ENCODE data around the gene PARVB. TPM values are rescaled to one million over a fixed set of nuclear protein-coding genes. Genes with fewer than 3 reads are reported as not detected.

PARVB gene
- polyA plus RNA-seq, 1 donor = 10.9 TPM

- H3K27ac ChIP-seq (ENCODE audit: low read length) = peak overlapping the region; percentile 56
Observed at GRCh38 chr22:44025171-44026065, 1.3 kb downstream of the PARVB start.

GRCh38 chr22:44026066-44026629 lies 2.0 kb downstream of the PARVB start:
- no CpG with 5 or more reads among the region's 17 CpGs for WGBS (ENCODE audit: insufficient coverage, low lambda C conversion rate)
- Histone ChIP-seq H3K9me3 (ENCODE audit: control insufficient read depth, low read depth, low read length) (no peaks in the 10 kb centered on the region), H3K36me3 (ENCODE audit: control insufficient read depth, insufficient read depth, low read length) (no peaks in the 10 kb centered on the region), H3K4me3 (ENCODE audit: low read length) (no peak overlapping the region), H3K27ac (ENCODE audit: low read length) (peak overlapping the region; percentile 56), H3K4me1 (ENCODE audit: control insufficient read depth, insufficient read depth, low read length) (peaks cover 6% of the 10 kb centered on the region), H3K27me3 (ENCODE audit: control insufficient read depth, insufficient read depth, low read length) (no peaks in the 10 kb centered on the region)
- no peak for DNase-seq

More at GRCh38 chr22:44025171-44026065, 1.3 kb downstream of the PARVB start:
- no peak for DNase-seq
- Histone ChIP-seq H3K9me3 (ENCODE audit: control insufficient read depth, low read depth, low read length) (no peaks in the 10 kb centered on the region), H3K27me3 (ENCODE audit: control insufficient read depth, insufficient read depth, low read length) (no peaks in the 10 kb centered on the region), H3K4me3 (ENCODE audit: low read length) (peak overlapping the region; percentile 21), H3K4me1 (ENCODE audit: control insufficient read depth, insufficient read depth, low read length) (peaks cover 6% of the 10 kb centered on the region), H3K36me3 (ENCODE audit: control insufficient read depth, insufficient read depth, low read length) (no peaks in the 10 kb centered on the region)
- 82% methylated on average over 2 of the region's 26 CpGs for WGBS (ENCODE audit: insufficient coverage, low lambda C conversion rate)

- Histone ChIP-seq H3K27ac (ENCODE audit: low read length) (peak overlapping the region; percentile 56), H3K4me1 (ENCODE audit: control insufficient read depth, insufficient read depth, low read length) (peaks cover 6% of the 10 kb centered on the region), H3K4me3 (ENCODE audit: low read length) (no peak overlapping the region), H3K36me3 (ENCODE audit: control insufficient read depth, insufficient read depth, low read length) (no peaks in the 10 kb centered on the region), H3K27me3 (ENCODE audit: control insufficient read depth, insufficient read depth, low read length) (no peaks in the 10 kb centered on the region), H3K9me3 (ENCODE audit: control insufficient read depth, low read depth, low read length) (no peaks in the 10 kb centered on the region)
- WGBS (ENCODE audit: insufficient coverage, low lambda C conversion rate) = no CpG with 5 or more reads among the region's 28 CpGs
- DNase-seq = peak; percentile 36 to 39
Observed at GRCh38 chr22:44026630-44027511, 2.8 kb downstream of the PARVB start.

GRCh38 chr22:44028091-44028490 lies 4.0 kb downstream of the PARVB start:
- no CpG with 5 or more reads among the region's 7 CpGs for WGBS (ENCODE audit: insufficient coverage, low lambda C conversion rate)
- no peaks in the 10 kb centered on the region for H3K27me3 ChIP-seq (ENCODE audit: control insufficient read depth, insufficient read depth, low read length)
- DNase-seq = no peak
- H3K4me3 ChIP-seq (ENCODE audit: low read length) = no peak overlapping the region
- no peak overlapping the region for H3K27ac ChIP-seq (ENCODE audit: low read length)
- peaks cover 6% of the 10 kb centered on the region for H3K4me1 ChIP-seq (ENCODE audit: control insufficient read depth, insufficient read depth, low read length)
- no peaks in the 10 kb centered on the region for H3K9me3 ChIP-seq (ENCODE audit: control insufficient read depth, low read depth, low read length)
- no peaks in the 10 kb centered on the region for H3K36me3 ChIP-seq (ENCODE audit: control insufficient read depth, insufficient read depth, low read length)

GRCh38 chr22:44029069-44029468 lies 5.0 kb downstream of the PARVB start:
- no peaks in the 10 kb centered on the region for H3K9me3 ChIP-seq (ENCODE audit: control insufficient read depth, low read depth, low read length)
- peaks cover 3% of the 10 kb centered on the region for H3K4me1 ChIP-seq (ENCODE audit: control insufficient read depth, insufficient read depth, low read length)
- no CpG with 5 or more reads among the region's 4 CpGs for WGBS (ENCODE audit: insufficient coverage, low lambda C conversion rate)
- no peaks in the 10 kb centered on the region for H3K36me3 ChIP-seq (ENCODE audit: control insufficient read depth, insufficient read depth, low read length)
- no peak for DNase-seq
- H3K4me3 ChIP-seq (ENCODE audit: low read length) = no peak overlapping the region
- H3K27me3 ChIP-seq (ENCODE audit: control insufficient read depth, insufficient read depth, low read length) = no peaks in the 10 kb centered on the region
- no peak overlapping the region for H3K27ac ChIP-seq (ENCODE audit: low read length)

GRCh38 chr22:44030051-44030701 lies 6.1 kb downstream of the PARVB start:
- no CpG with 5 or more reads among the region's 18 CpGs for WGBS (ENCODE audit: insufficient coverage, low lambda C conversion rate)

GRCh38 chr22:44030702-44031082 lies 6.6 kb downstream of the PARVB start:
- H3K27me3 ChIP-seq (ENCODE audit: control insufficient read depth, insufficient read depth, low read length) = no peaks in the 10 kb centered on the region
- no peaks in the 10 kb centered on the region for H3K9me3 ChIP-seq (ENCODE audit: control insufficient read depth, low read depth, low read length)
- H3K4me3 ChIP-seq (ENCODE audit: low read length) = no peak overlapping the region
- no peaks in the 10 kb centered on the region for H3K36me3 ChIP-seq (ENCODE audit: control insufficient read depth, insufficient read depth, low read length)
- WGBS (ENCODE audit: insufficient coverage, low lambda C conversion rate) = no CpG with 5 or more reads among the region's 8 CpGs
- DNase-seq = no peak
- no peaks in the 10 kb centered on the region for H3K4me1 ChIP-seq (ENCODE audit: control insufficient read depth, insufficient read depth, low read length)
- H3K27ac ChIP-seq (ENCODE audit: low read length) = no peak overlapping the region

More at GRCh38 chr22:44030051-44030701, 6.1 kb downstream of the PARVB start:
- H3K36me3 ChIP-seq (ENCODE audit: control insufficient read depth, insufficient read depth, low read length) = no peaks in the 10 kb centered on the region
- no peak for DNase-seq
- no peak overlapping the region for H3K4me3 ChIP-seq (ENCODE audit: low read length)
- H3K9me3 ChIP-seq (ENCODE audit: control insufficient read depth, low read depth, low read length) = no peaks in the 10 kb centered on the region
- no peaks in the 10 kb centered on the region for H3K4me1 ChIP-seq (ENCODE audit: control insufficient read depth, insufficient read depth, low read length)
- no peak overlapping the region for H3K27ac ChIP-seq (ENCODE audit: low read length)
- H3K27me3 ChIP-seq (ENCODE audit: control insufficient read depth, insufficient read depth, low read length) = no peaks in the 10 kb centered on the region

GRCh38 chr22:44031158-44031952 lies 7.3 kb downstream of the PARVB start:
- Histone ChIP-seq H3K27me3 (ENCODE audit: control insufficient read depth, insufficient read depth, low read length) (no peaks in the 10 kb centered on the region), H3K27ac (ENCODE audit: low read length) (no peak overlapping the region), H3K4me3 (ENCODE audit: low read length) (no peak overlapping the region), H3K36me3 (ENCODE audit: control insufficient read depth, insufficient read depth, low read length) (no peaks in the 10 kb centered on the region), H3K4me1 (ENCODE audit: control insufficient read depth, insufficient read depth, low read length) (no peaks in the 10 kb centered on the region), H3K9me3 (ENCODE audit: control insufficient read depth, low read depth, low read length) (no peaks in the 10 kb centered on the region)
- DNase-seq = no peak
- 100% methylated on average over 2 of the region's 21 CpGs for WGBS (ENCODE audit: insufficient coverage, low lambda C conversion rate)

- no peak for DNase-seq
- no peaks in the 10 kb centered on the region for H3K4me1 ChIP-seq (ENCODE audit: control insufficient read depth, insufficient read depth, low read length)
- H3K9me3 ChIP-seq (ENCODE audit: control insufficient read depth, low read depth, low read length) = no peaks in the 10 kb centered on the region
- H3K4me3 ChIP-seq (ENCODE audit: low read length) = no peak overlapping the region
- H3K27ac ChIP-seq (ENCODE audit: low read length) = no peak overlapping the region
- H3K27me3 ChIP-seq (ENCODE audit: control insufficient read depth, insufficient read depth, low read length) = no peaks in the 10 kb centered on the region
- WGBS (ENCODE audit: insufficient coverage, low lambda C conversion rate) = no CpG with 5 or more reads among the region's 14 CpGs
- H3K36me3 ChIP-seq (ENCODE audit: control insufficient read depth, insufficient read depth, low read length) = no peaks in the 10 kb centered on the region
Observed at GRCh38 chr22:44032126-44032730, 8.1 kb downstream of the PARVB start.

Data from large intestine (tissue), 3 donors.